Peyer's patch (tissue), 4 donors: Measurements from ENCODE around the gene NPFF. TPM values are rescaled to one million over a fixed set of nuclear protein-coding genes. Genes with fewer than 3 reads are reported as not detected.
"Not testable (repeated sequence)": the region's sequence is repeated elsewhere in the genome, so short reads cannot be mapped to it uniquely, and the experiment has no call there.

Source experiments
- DNase-seq, 3 donors: peaks; one replicate each; pipeline ENCODE4 v3.0.0-alpha.2; 2017 to 2019
- H3K27ac ChIP-seq, 4 donors: fragments of 200-600 bp; sonication (generic); one replicate each; pipeline ENCODE4 v1.5.1; 2016 to 2019
- H3K27me3 ChIP-seq, 2 donors: fragments of 200-600 bp; sonication (generic); one replicate each; pipeline ENCODE4 v1.5.1; 2019
- H3K36me3 ChIP-seq, 3 donors: fragments of 200-600 bp; sonication (generic); one replicate each; pipeline ENCODE4 v1.5.1; 2016 to 2019
- H3K4me1 ChIP-seq, 4 donors: fragments of 200-600 bp; sonication (generic); one replicate each; pipeline ENCODE4 v1.5.1; 2016 to 2019
- H3K4me3 ChIP-seq, 4 donors: fragments of 200-600 bp; sonication (generic); 1 replicate in 3 of 4; 2 replicates in 1 of 4; pipeline ENCODE4 v1.5.1; 2016 to 2019; ENCODE audit warnings: mild to moderate bottlenecking in 1 of 4
- H3K9me3 ChIP-seq, 4 donors: fragments of 200-600 bp; sonication (generic); one replicate each; pipeline ENCODE4 v1.5.1; 2016 to 2019; ENCODE audit warnings: mild to moderate bottlenecking in 1 of 4
- CTCF ChIP-seq, 6 experiments: fragments of 450-650 bp in 4 of 6; fragments of 200-600 bp in 2 of 6; sonication (generic) in 1 of 6; IDR thresholded peaks; one replicate each; pipeline ENCODE4 v1.5.1; 2017 to 2019; ENCODE audit warnings: antibody characterized with exemption in 6 of 6, mild to moderate bottlenecking in 3 of 6, moderate library complexity in 1 of 6
- POLR2A ChIP-seq, 2 donors: fragments of 450-650 bp; IDR thresholded peaks; one replicate each; pipeline ENCODE4 v1.5.1; 2017; ENCODE audit warnings: antibody characterized with exemption in 2 of 2, mild to moderate bottlenecking in 2 of 2, moderate library complexity in 2 of 2
- total RNA-seq, 4 donors: library from RNA; depleted of rRNA; stranded (reverse); fragments of >200 nt; gene quantifications; one replicate each; pipeline ENCODE4 v1.1.0, GENCODE V29; 2016

Gene NPFF
- total RNA-seq, 4 donors from 2014 or later: not detected

- no peak for TF ChIP-seq POLR2A (IDR thresholded peaks at IDR 0.05)
- no peak for TF ChIP-seq CTCF (IDR thresholded peaks at IDR 0.05)
- no peak for DNase-seq
Measured at GRCh38 chr12:53483979-53484377, 23.3 kb downstream of the NPFF start.

GRCh38 chr12:53483225-53483978 is 23.9 kb downstream of the NPFF start:
- no peaks in the 10 kb centered on the region for H3K9me3 ChIP-seq
- H3K27ac ChIP-seq: peak overlapping the region in 2 of 4 donors; percentile 24 to 53
- H3K27me3 ChIP-seq: no peaks in the 10 kb centered on the region
- H3K4me1 ChIP-seq: peaks cover 0 to 19% (median 2%) of the 10 kb centered on the region in 4 donors
- no peak for TF ChIP-seq CTCF (IDR thresholded peaks at IDR 0.05)
- peaks cover 0 to 75% (median 0%) of the 10 kb centered on the region in 3 donors for H3K36me3 ChIP-seq
- DNase-seq: peak in 2 of 3 donors; percentile 69 to 73
- no peak overlapping the region for H3K4me3 ChIP-seq

More at GRCh38 chr12:53483979-53484377, 23.3 kb downstream of the NPFF start:
- Histone ChIP-seq H3K4me3 (no peak overlapping the region), H3K36me3 (peaks cover 0 to 69% (median 0%) of the 10 kb centered on the region in 3 donors), H3K27me3 (no peaks in the 10 kb centered on the region), H3K4me1 (peaks cover 0 to 19% (median 2%) of the 10 kb centered on the region in 4 donors), H3K9me3 (no peaks in the 10 kb centered on the region), H3K27ac (peak overlapping the region in 2 of 4 donors; percentile 24 to 53)

- Histone ChIP-seq H3K27ac (peak overlapping the region in 1 of 4 donors; percentile 53), H3K36me3 (peaks cover 0 to 82% (median 0%) of the 10 kb centered on the region in 3 donors)
- TF ChIP-seq CTCF (IDR thresholded peaks at IDR 0.05) (no peak), POLR2A (IDR thresholded peaks at IDR 0.05) (no peak)
Measured at GRCh38 chr12:53482626-53483168, 24.6 kb downstream of the NPFF start.

GRCh38 chr12:53481939-53482586 is 25.2 kb downstream of the NPFF start:
- Histone ChIP-seq H3K27ac (no peak overlapping the region), H3K36me3 (peaks cover 0 to 84% (median 0%) of the 10 kb centered on the region in 3 donors), H3K9me3 (no peaks in the 10 kb centered on the region), H3K4me1 (peaks cover 0 to 19% (median 2%) of the 10 kb centered on the region in 4 donors), H3K4me3 (no peak overlapping the region), H3K27me3 (no peaks in the 10 kb centered on the region)
- peak in 1 of 6 experiments; percentile 5 for TF ChIP-seq CTCF (IDR thresholded peaks at IDR 0.05)
- no peak for TF ChIP-seq POLR2A (IDR thresholded peaks at IDR 0.05)
- no peak for DNase-seq

More at GRCh38 chr12:53482626-53483168, 24.6 kb downstream of the NPFF start:
- Histone ChIP-seq H3K9me3 (no peaks in the 10 kb centered on the region), H3K4me1 (peaks cover 0 to 19% (median 2%) of the 10 kb centered on the region in 4 donors), H3K4me3 (no peak overlapping the region), H3K27me3 (no peaks in the 10 kb centered on the region)
- DNase-seq: peak in 1 of 3 donors; percentile 45

- not testable (repeated sequence) for H3K4me3 ChIP-seq, H3K9me3 ChIP-seq, DNase-seq, H3K27ac ChIP-seq, H3K27me3 ChIP-seq
- peaks cover 0 to 89% (median 0%) of the 10 kb centered on the region in 3 donors for H3K36me3 ChIP-seq
- peaks cover 0 to 19% (median 2%) of the 10 kb centered on the region in 4 donors for H3K4me1 ChIP-seq
Measured at GRCh38 chr12:53481458-53481857, 25.8 kb downstream of the NPFF start.
